SK-N-SH treated with all-trans-retinoic acid at 6 μM for 48 hours (cell line): Measurements from ENCODE around the gene SOCS3.

Experiments
- ATAC-seq: fragments of 200-7000 bp; cut with Tn5 transposase; 3 replicates; pipeline ENCODE4 v1.9.1; 2020; ENCODE audit warnings: mild to moderate bottlenecking, moderate library complexity
- ARNTL ChIP-seq: fragments of 450-650 bp; formaldehyde crosslinking; IDR thresholded peaks from 2 replicates; pipeline ENCODE4 v1.5.0; 2020; ENCODE audit warnings: low read depth, mild to moderate bottlenecking, moderate library complexity, borderline replicate concordance
- BACH2 ChIP-seq: fragments of 250-450 bp; sonication (Bioruptor Pico); IDR thresholded peaks from 2 replicates; pipeline ENCODE4 v1.9.0; 2021; ENCODE audit warnings: mild to moderate bottlenecking, borderline replicate concordance
- CREB5 ChIP-seq: fragments of 250-450 bp; sonication (Bioruptor Pico); IDR thresholded peaks from 2 replicates; pipeline ENCODE4 v1.5.1; 2020; ENCODE audit warnings: low read depth, mild to moderate bottlenecking, moderate library complexity
- CSDC2 ChIP-seq: fragments of 250-450 bp; sonication (Bioruptor Pico); IDR thresholded peaks from 2 replicates; pipeline ENCODE4 v1.5.0; 2020; ENCODE audit warnings: mild to moderate bottlenecking, moderate library complexity
- CSRNP3 ChIP-seq: fragments of 250-450 bp; sonication (Bioruptor Pico); IDR thresholded peaks from 2 replicates; pipeline ENCODE4 v1.5.1; 2021; ENCODE audit warnings: mild to moderate bottlenecking, moderate library complexity
- ESRRG ChIP-seq: fragments of 250-450 bp; sonication (Bioruptor Pico); IDR thresholded peaks from 2 replicates; pipeline ENCODE4 v1.6.1; 2021; ENCODE audit warnings: mild to moderate bottlenecking
- GLIS3 ChIP-seq: fragments of 250-450 bp; sonication (Bioruptor Pico); IDR thresholded peaks from 2 replicates; pipeline ENCODE4 v1.5.0; 2020; ENCODE audit warnings: mild to moderate bottlenecking, moderate library complexity
- ISL1 ChIP-seq: fragments of 250-450 bp; sonication (Bioruptor Pico); IDR thresholded peaks from 2 replicates; pipeline ENCODE4 v2.1.2; 2022; ENCODE audit warnings: mild to moderate bottlenecking, moderate library complexity
- OSR1 ChIP-seq: fragments of 250-450 bp; sonication (Bioruptor Pico); IDR thresholded peaks from 2 replicates; pipeline ENCODE4 v1.8.0; 2022; ENCODE audit warnings: moderate library complexity, mild to moderate bottlenecking, inconsistent platforms
- PATZ1 ChIP-seq: fragments of 250-450 bp; sonication (Bioruptor Pico); IDR thresholded peaks from 2 replicates; pipeline ENCODE4 v1.8.0; 2020; ENCODE audit warnings: mild to moderate bottlenecking, moderate library complexity, borderline replicate concordance
- POU6F1 ChIP-seq: fragments of 250-450 bp; sonication (Bioruptor Pico); IDR thresholded peaks from 2 replicates; pipeline ENCODE4 v1.8.0; 2021; ENCODE audit warnings: low read depth, mild to moderate bottlenecking, moderate library complexity, borderline replicate concordance
- PPARA ChIP-seq: fragments of 250-450 bp; sonication (Bioruptor Pico); IDR thresholded peaks from 2 replicates; pipeline ENCODE4 v1.5.0; 2020; ENCODE audit warnings: mild to moderate bottlenecking, borderline replicate concordance
- RARB ChIP-seq: fragments of 250-450 bp; sonication (Bioruptor Pico); IDR thresholded peaks from 2 replicates; pipeline ENCODE4 v1.8.0; 2021; ENCODE audit warnings: mild to moderate bottlenecking, moderate library complexity
- SNAI2 ChIP-seq: fragments of 250-450 bp; sonication (Bioruptor Pico); IDR thresholded peaks from 2 replicates; pipeline ENCODE4 v1.5.0; 2020; ENCODE audit warnings: mild to moderate bottlenecking, moderate library complexity
- TCF4 ChIP-seq: fragments of 250-450 bp; sonication (Bioruptor Pico); IDR thresholded peaks from 2 replicates; pipeline ENCODE4 v1.8.0; 2021; ENCODE audit warnings: mild to moderate bottlenecking, moderate library complexity, borderline replicate concordance
- TOX ChIP-seq: fragments of 250-450 bp; sonication (Bioruptor Pico); IDR thresholded peaks from 2 replicates; pipeline ENCODE4 v1.8.0; 2021; ENCODE audit warnings: mild to moderate bottlenecking, moderate library complexity, borderline replicate concordance
- TSHZ2 ChIP-seq: fragments of 250-450 bp; sonication (Bioruptor Pico); IDR thresholded peaks from 2 replicates; pipeline ENCODE4 v1.5.0; 2020; ENCODE audit warnings: mild to moderate bottlenecking, moderate library complexity
- ZC3H10 ChIP-seq: fragments of 250-450 bp; sonication (Bioruptor Pico); IDR thresholded peaks from 2 replicates; pipeline ENCODE4 v1.5.1; 2021; ENCODE audit warnings: mild to moderate bottlenecking, moderate library complexity
- ZFP3 ChIP-seq: fragments of 250-450 bp; sonication (Bioruptor Pico); IDR thresholded peaks from 2 replicates; pipeline ENCODE4 v1.5.0; 2020; ENCODE audit warnings: mild to moderate bottlenecking, moderate library complexity
- ZFP30 ChIP-seq: fragments of 450-650 bp; formaldehyde crosslinking; IDR thresholded peaks from 2 replicates; pipeline ENCODE4 v1.5.0; 2022; ENCODE audit warnings: mild to moderate bottlenecking, moderate library complexity
- ZNF70 ChIP-seq: fragments of 450-650 bp; formaldehyde crosslinking; IDR thresholded peaks from 2 replicates; pipeline ENCODE4 v1.5.0; 2020; ENCODE audit warnings: mild to moderate bottlenecking, moderate library complexity

SOCS3 gene

GRCh38 chr17:78359997-78360370 is at the start of gene SOCS3:
TSS of gene SOCS3 (minus strand) at chr17:78360077. CDS start at chr17:78359095, 982 bp downstream.
- 0 out of 2 replicates have a peak, but pooled peaks have one; percentile 32 for TF ChIP-seq SNAI2 (CRISPR knock-in tag)
- TF ChIP-seq OSR1, result no peak
- ATAC-seq, result peak; percentile 54

GRCh38 chr17:78409191-78409928 is 49.5 kb upstream of the SOCS3 start:
- TF ChIP-seq TOX (CRISPR knock-in tag) (no peak), TCF4 (CRISPR knock-in tag) (no peak), ESRRG (CRISPR knock-in tag) (no peak), CSDC2 (CRISPR knock-in tag) (no peak), ZC3H10 (no peak), TSHZ2 (CRISPR knock-in tag) (no peak), PPARA (CRISPR knock-in tag) (no peak), OSR1 (no peak)
- no peak for ATAC-seq

- ATAC-seq, result no peak
Observed at GRCh38 chr17:78408476-78409050, 48.7 kb upstream of the SOCS3 start.

GRCh38 chr17:78407387-78408000 is 47.6 kb upstream of the SOCS3 start:
- TF ChIP-seq ZFP30 (CRISPR knock-in tag), result no peak
- TF ChIP-seq RARB, result no peak
- no peak for TF ChIP-seq PPARA (CRISPR knock-in tag)
- TF ChIP-seq OSR1, result no peak
- no peak for TF ChIP-seq ZC3H10
- no peak for TF ChIP-seq GLIS3 (CRISPR knock-in tag)
- no peak for TF ChIP-seq PATZ1 (CRISPR knock-in tag)
- no peak for TF ChIP-seq ZFP3 (CRISPR knock-in tag)
- TF ChIP-seq ARNTL (CRISPR knock-in tag), result no peak
- TF ChIP-seq SNAI2 (CRISPR knock-in tag), result no peak
- TF ChIP-seq CREB5 (CRISPR knock-in tag), result no peak
- TF ChIP-seq BACH2 (CRISPR knock-in tag), result no peak
- no peak for TF ChIP-seq ZNF70
- ATAC-seq, result no peak

More at GRCh38 chr17:78408476-78409050, 48.7 kb upstream of the SOCS3 start:
- no peak for TF ChIP-seq CSRNP3 (CRISPR knock-in tag)
- TF ChIP-seq POU6F1 (CRISPR knock-in tag), result no peak
- TF ChIP-seq SNAI2 (CRISPR knock-in tag), result no peak
- no peak for TF ChIP-seq BACH2 (CRISPR knock-in tag)
- TF ChIP-seq ZFP3 (CRISPR knock-in tag), result no peak
- TF ChIP-seq TOX (CRISPR knock-in tag), result no peak
- TF ChIP-seq RARB, result no peak
- TF ChIP-seq OSR1, result no peak
- no peak for TF ChIP-seq ZNF70
- TF ChIP-seq ISL1 (CRISPR knock-in tag), result no peak
- TF ChIP-seq PPARA (CRISPR knock-in tag), result no peak
- TF ChIP-seq TCF4 (CRISPR knock-in tag), result no peak
- no peak for TF ChIP-seq ZC3H10
- no peak for TF ChIP-seq ARNTL (CRISPR knock-in tag)
- no peak for TF ChIP-seq ESRRG (CRISPR knock-in tag)
- TF ChIP-seq GLIS3 (CRISPR knock-in tag), result no peak
